GM21390 (cell line): ENCODE results near the gene CCDC158.
"Not testable (repeated sequence)": the region's sequence is repeated elsewhere in the genome, so short reads cannot be mapped to it uniquely, and the experiment has no call there.

Source experiments
- ATAC-seq: cut with Tn5 transposase; IDR thresholded peaks from one replicate; pipeline ENCODE4 v1.9.1; 2021; ENCODE audit not compliant: unreplicated experiment

CCDC158 gene

DNA sequence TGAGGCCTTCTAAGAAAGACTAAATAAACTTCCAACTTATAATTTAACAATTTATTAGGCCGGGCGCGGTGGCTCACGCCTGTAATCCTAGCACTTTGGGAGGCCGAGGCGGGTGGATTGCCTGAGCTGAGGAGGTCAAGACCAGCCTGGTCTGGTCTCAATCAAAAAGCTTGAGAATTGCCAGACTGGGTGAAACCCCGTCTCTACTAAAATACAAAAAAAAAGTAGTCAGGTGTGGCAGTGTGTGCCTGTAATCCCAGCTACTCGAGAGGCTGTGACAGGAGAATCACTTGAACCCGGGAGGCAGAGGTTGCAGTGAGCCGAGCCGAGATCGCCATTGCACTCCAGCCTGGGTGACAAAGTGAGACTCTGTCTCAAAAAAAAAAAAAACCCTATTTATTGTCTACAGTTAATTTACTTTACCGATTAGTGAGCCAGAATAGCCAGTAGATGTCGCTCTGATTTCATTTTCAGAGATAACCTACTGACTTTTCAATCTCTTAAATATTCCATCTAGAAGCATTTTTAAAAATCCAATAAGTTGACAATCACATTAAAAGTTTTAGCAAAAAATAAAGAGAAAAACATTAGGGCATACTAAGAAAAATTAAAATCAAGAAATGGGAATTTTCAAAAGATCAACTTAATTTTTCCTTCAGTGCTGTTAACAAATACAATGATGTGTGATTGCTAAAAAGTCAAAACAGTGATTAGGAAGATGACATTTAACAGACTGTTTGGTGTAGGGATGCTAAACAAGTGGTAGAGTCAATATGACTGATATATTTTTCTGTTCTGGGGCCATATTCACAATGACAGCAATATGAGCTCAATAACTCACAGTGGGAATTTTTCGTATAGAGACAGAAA is 9.8 kb upstream of the CCDC158 start:
- no peak for ATAC-seq

DNA sequence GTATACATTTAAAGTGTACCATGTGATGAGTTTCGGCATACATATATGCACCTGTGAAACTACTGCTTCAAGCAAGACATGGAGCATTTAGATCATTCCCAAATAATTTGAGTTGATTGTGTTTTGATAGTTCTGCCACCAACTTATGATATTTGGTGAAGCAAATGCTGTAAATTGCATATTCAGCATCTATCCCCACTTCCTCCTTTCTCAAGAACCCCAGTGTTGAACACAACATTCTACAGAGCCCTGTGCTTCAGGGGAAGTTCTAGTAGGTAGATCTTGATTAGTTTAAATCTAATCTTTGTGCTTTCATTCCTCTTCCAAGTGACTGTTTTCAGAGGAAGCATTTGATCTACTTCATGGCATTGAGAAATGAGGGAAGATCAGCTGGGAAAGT is 8.7 kb upstream of the CCDC158 start:
- ATAC-seq, result no peak

DNA sequence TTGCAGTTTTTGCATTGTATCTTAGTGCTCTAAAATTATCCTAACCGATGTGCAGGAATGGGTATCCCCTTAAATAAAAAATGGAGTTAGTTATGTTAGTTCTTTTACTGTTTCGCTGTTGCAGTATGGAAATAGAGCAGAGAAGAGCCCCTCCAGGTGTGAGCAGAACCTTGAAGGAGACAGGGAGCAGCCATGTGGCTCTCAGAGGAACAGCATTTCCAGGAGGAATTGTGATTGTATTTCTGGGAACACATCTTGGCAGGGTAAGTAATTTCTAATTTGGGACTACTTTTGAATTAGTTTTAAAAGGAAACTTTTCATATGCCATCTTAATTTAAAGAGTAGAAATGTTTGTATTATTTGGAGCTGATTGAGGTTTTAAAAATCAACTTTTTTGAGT is 5.3 kb upstream of the CCDC158 start:
- ATAC-seq, result no peak

DNA sequence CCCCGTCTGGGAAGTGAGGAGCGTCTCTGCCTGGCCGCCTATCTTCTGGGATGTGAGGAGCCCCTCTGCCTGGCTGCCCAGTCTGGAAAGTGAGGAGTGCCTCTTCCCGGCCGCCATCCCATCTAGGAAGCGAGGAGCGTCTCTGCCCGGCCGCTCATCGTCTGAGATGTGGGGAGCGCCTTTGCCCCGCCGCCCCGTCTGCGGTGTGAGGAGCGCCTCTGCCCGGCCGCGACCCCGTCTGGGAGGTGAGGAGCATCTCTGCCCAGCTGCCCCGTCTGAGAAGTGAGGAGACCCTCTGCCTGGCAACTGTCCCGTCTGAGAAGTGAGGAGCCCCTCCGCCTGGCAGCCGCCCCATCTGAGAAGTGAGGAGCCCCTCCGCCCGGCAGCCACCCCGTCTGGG is 2.2 kb upstream of the CCDC158 start:
- not testable (repeated sequence) for ATAC-seq

DNA sequence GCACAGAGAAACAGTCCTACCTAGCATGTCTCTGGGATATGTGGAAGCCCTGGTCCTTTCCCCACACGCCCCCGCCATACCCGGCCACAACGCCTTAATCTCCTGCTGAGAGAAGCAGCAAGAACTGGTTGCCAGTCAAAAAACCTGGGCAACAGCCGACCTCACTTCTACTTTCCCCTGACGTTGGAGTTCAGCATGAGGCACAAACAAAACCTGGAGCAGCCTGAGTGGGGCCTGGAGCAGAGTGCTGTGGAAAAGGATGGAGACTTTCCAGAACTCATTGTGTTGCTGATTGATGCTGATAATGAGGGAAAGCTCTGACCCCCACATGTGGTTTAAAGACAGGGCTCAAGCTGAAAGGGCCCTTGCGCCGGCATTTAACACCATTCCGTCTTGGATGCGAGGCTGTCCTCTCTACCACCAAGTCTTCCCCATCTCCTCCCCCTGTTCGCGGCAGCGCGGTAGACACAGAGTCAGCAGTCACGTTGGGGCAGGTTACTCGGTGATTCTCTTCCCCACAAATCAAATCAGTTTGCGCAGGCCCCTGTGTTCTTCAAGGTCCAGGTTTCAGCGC is 666 bp downstream of the CCDC158 start:
- no peak for ATAC-seq

DNA sequence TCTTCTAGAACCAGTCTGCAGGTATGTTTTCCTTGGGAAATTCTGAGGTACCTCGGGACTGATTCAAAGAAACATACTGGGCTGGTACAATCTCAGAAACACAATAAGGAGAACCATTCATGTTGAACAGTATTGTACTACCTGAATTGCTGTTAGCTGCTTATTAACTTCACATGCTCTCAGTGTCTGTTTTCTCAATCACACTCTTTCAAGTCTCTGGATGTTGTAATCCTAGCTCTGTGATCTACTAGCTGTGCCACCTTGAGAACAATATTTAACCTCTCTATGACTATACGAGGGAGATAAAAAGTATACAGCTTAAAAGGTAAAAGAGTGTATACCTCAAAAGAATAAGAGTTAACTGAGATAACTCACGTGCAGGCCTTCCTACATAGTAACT is 10.3 kb downstream of the CCDC158 start:
- no peak for ATAC-seq

DNA sequence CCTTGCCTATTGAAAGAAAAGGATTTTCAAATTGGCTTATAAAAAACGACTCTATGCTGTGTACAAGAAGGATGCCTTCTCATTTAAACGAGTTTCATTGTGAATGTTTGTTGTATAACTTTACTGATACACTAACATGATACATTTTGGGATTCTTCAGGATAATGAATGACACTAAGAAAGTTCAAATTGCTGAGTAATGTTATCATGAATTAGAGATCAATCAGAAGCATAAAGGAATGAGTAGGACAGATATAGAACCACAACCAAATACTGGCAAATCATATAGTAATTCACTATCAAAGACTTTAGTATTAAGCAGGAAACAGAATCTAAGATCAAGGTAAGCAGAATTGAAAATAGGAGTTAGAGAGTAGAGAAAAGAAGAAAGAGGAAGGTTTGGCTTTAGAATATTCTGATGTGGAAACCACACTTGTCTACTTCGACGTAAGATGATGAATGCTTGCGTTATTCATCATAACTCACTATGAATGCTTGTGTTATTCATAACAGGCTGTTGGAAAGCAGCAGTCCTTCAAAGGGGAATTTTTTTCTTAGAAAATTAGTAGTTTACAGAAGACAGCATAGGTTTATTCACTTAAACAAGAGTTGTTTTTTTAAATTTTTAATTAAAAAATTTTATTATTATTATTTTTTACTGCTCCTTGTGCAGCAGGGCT is 13.4 kb downstream of the CCDC158 start:
- no peak for ATAC-seq

DNA sequence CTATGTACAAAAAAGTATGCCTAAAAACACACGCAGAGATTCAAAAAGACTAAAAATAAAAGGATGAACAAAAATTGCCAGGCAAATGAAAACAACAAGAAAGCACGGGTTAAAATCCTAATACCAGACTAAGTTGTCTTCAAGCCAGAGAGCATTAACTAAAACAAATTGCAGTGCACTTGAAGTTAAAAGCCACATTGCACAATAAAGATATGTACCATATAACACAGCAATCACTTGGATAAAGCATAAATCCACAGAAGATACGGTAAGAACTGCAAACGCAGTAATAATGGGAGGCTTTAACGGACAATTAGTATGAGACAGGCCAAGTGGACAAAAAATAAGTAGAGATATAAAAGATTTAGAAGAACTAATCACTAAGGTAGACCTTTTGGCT is 14.9 kb downstream of the CCDC158 start:
- ATAC-seq, result no peak

DNA sequence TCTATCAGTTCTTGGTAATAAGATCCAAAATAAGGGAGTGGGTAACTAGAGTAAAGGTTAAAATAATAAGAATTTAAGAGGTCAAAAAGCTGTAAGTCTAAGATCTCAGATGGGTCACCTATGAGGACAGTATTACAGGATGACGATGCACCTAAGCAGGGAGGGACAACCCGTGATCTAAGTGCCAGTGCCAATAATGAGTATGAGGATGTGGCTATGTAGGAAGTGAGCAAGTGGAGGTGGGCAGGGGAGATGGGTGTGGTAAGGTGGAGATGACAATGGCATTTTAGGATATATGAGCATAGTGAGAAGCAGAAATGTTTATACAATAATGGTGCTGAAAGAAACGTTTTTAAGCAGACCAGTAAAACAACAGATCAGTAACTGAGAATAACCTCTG is 19.3 kb downstream of the CCDC158 start:
- no peak for ATAC-seq

DNA sequence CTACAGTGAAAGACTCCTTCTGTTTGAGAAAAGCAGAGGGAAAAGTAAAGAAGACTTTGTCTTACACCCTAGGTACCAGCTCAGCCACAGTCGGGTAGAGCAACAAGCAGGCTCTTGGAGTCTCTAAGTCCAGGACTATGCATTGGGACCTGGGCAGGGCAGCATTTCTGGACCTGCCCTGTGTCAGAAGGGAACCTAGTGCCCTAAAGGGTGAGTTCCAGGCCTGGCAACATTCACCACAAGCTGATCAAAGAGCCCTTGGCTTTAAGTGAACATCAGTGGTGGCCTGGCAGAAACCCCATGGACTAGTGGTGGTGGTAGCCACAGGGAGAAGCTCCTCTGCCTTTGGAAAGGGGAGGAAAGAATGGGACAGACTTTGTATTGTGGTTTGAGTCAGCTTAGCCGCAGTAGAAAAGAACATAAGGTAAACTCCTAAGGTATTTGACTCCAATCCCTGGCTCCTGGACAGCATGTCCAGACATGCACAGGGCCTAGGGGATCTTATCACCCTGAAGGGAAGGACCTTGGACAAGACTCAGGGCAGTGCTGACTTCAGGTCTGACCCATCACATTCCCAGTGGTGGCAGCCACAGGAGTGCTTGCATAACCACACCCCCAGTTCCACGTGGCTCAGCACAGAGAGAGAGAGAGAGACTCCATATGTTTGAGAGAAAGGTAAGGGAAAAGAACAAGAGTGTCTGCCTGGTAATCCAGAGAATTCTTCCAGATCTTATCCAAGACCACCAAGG is 32.6 kb downstream of the CCDC158 start:
- ATAC-seq, result no peak

DNA sequence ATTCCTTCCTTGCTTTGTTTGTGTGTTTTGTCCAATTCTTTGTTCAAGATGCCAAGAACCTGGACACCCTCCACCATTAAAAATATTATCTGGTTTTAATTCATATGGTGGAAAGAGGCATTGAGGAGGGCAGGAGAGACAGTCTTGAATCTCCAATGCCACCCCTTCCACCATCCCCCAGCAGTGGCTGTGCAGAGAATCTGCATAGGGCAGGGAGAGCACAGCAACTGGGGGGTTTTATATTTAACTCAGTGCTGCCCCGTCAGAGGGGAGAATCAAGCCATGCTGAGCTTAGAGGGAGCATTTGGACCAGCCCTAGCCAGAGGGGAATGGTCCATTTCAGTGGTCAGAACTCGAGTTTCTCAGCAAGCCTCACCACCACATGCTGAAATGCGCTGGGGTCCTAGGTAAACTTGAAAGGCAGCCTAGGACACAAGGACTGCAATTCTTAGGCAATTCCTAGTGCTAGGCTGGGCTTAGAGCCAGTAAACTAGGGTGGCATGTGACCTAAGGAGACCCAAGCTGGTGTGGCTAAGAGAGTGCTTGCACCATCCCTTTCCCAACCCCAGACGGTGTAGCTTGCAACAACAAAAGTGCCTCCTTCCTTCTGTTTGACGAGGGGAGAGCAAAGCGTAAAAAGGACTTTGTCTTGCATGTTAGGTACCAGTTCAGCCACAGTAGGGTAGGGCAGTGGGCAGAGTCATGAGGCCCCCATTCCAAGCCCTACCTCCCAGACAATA is 34.2 kb downstream of the CCDC158 start:
- ATAC-seq, result no peak

DNA sequence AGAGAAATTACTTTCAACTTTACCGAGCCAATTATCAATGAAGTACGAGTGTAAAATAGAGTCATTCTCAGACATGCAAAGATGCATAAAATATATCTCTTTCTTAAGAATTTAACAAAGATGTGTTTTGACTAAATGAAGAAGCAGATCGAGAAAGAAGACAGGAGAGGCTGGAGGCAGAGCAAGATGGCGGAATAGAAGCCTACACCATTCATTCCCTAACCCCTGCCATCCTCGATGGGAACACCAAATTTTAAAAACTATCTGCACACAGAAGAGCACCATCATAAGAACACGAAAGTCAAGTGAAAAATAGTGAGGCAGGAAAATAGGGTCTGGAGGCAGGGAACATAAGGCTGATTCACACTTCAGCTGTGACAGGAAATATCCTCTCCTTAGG is 35.0 kb downstream of the CCDC158 start:
- ATAC-seq, result no peak

DNA sequence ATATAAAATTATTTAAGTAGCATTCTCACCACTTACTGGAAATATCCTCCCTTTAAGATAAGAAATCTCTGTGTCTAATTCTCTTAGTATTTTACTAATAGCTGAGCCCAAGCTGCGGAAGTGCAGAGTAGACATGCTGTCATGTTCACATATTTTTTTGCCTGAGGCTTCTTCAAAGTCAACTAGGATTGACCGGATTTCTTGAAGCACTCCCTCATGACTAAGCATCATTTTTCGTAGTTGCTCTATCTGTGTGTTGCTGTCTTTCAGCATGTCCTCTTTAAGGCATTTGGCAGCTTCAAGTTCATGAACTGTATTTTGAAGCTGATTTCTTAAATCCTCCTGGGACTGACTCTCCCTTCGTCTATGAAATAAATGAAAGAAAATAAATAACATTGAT is 36.9 kb downstream of the CCDC158 start:
- no peak for ATAC-seq

DNA sequence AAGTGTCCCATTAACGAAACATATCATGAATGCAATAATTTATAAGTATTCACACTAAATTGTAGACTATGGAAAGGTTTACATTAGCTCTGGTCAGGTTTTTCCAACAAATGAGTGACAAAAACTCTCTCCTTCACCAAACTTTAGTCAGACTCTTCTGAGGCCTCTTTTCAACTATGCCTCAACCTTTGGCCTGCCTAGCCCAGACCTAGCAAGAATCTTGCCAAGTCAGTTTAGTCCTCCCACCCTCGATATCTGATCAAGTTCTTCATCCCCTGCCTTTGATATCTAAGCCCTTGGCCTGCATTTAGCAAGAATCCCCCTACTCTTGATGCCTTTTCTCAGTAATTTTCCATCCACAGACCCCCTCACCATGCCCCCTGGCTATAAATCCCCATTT is 37.9 kb downstream of the CCDC158 start:
- no peak for ATAC-seq

DNA sequence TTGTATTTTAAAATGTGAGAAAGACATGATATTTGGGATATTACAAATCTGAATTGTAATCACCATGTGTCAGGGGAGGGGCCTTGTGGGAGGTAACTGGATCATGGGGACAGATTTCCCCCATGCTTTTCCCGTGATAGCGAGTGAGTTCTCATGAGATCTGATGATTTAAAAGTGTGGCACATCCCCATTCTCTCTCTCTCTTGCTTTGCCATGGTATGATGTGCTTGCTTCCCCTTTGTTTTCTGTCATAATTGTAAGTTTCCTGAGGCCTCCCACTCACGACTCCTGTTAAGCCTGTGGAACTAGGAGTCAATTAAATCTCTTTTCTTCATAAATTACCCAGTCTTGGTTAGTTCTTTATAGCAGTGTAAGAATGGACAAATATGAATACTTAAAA is 39.0 kb downstream of the CCDC158 start:
- no peak for ATAC-seq

DNA sequence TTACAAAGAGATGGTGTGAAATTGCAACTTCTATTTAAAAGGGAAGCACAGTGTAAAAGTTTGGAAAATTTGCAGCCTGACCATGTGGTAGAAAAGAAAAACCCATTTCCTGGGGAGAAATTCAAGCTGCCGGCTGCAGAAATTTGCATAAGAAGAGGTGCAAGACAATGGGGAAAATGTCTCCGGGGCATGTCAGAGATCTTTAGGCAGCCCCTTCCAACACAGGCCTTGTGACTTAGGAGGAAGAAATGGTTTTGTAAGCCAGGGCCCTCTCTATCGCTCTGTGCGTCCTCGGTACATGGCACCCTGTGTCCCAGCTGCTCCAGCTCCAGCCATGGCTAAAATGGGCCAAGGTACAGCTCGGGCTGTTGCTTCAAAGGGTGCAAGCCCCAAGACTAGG is 40.4 kb downstream of the CCDC158 start:
- no peak for ATAC-seq

DNA sequence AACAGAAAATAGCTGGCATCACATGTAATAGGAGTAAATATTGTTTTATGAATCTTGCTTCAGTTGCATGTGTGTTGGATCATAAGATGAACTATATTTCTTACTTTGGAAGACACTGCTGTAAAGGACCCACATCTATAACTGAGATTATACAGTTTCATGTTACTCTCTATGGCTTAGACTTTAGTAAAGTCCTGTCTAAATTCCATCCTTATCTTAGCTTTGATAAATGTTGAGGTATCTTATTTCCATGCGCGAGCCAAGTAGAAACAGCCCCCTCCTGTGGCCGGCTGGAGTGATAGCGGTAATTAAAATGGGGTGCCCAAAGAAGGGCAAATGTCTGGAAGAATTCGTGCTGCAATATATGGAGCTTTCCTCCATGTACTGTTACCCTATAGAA is 43.0 kb downstream of the CCDC158 start:
- ATAC-seq, result no peak

DNA sequence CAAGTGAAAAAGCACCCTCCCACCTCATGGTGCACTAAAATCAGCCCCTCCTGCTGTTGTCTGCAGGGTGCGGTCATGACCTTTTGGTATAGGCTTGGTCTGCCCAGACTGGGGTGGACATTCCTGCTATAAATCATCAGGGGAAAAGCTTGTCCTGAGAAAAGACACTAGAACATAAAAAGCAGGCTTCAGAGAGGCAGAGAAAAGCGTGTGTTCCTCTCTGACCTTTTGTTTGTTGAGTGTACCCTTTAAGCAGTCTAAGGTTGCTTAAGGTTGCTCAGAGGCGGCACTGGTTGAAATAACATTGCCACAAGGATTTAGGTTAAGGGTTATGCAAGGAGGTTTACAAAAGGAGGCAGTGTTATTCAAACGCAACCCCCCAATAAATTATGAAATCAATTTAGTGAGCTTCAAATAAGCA is 43.5 kb downstream of the CCDC158 start:
- ATAC-seq, result no peak

DNA sequence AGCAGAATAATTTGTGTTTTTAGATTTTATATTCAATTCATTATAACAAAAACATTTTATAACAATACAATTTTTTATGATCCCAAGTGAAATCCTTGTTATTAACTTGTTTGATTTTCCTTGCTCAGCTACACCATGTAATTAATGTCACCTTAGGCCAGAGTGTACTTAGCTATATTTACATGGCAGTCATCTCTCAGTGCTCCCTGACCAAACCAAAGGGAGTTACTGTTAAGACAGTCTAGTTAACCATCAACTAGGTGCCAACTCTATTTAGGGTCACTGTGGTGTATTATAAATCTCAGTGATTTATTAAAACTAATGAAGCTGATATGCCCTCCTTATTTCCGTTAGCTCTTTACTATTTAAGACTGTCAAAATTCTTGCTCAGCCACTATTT is 44.4 kb downstream of the CCDC158 start:
- no peak for ATAC-seq

DNA sequence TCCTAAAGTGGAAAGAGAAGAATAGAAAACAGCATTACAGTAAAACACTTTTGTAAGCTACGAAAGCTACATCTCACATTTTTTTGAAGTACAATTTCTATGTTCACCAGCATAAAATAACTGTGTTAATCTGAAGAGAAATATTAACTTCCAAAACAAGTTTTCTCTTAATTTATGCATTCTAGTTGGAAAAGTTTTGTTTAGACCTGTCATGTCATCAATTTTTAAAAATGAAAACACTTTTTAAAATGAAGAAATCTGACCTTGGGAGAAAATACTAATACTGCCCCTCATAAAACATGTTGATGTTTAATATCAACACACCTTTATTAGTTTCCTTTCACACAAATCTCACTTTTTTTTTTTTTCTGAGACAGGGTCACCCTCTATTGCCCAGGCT is 45.2 kb downstream of the CCDC158 start:
- ATAC-seq, result no peak

DNA sequence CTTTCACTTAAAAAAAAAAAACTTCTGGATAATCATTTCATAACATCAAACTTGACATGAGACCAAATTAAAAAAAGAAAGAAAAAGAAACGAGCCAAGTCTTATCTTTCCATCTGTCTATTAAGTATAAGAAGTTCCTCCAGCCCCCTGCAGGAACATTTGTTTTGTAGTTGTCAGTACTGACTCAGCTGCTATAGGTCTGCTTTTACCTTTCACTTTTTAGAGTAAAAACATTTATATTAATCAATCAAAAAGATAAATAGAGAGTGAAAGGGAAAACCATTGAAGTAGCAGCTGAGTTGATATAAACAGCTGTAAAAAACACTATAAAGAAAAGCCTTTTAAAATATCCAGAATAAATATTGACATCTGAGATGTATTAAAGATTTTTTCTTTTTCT is 46.1 kb downstream of the CCDC158 start:
- ATAC-seq, result no peak
